Thyroid gland (tissue), 4 donors: ENCODE measurements around the gene SHF. TPM values are rescaled to one million over a fixed set of nuclear protein-coding genes. Genes with fewer than 3 reads are reported as not detected.
"Not testable (repeated sequence)": the region's sequence is repeated elsewhere in the genome, so short reads cannot be mapped to it uniquely, and the experiment has no call there.

Experiments used
- DNase-seq, 2 donors: peaks; one replicate each; pipeline ENCODE4 v3.0.0-alpha.2; 2019
- H3K27ac ChIP-seq, 3 donors: fragments of 200-600 bp; sonication (generic); 1 replicate in 2 of 3; 2 replicates in 1 of 3; pipeline ENCODE4 v1.5.1; 2016 to 2019; ENCODE audit warnings: mild to moderate bottlenecking in 1 of 3, moderate library complexity in 1 of 3
- H3K27me3 ChIP-seq: fragments of 200-600 bp; sonication (generic); one replicate; pipeline ENCODE4 v1.5.1; 2019
- H3K36me3 ChIP-seq, 2 donors: fragments of 200-600 bp; sonication (generic); one replicate each; pipeline ENCODE4 v1.5.1; 2016 to 2019
- H3K4me1 ChIP-seq, 2 donors: fragments of 200-600 bp; sonication (generic); one replicate each; pipeline ENCODE4 v1.5.1; 2017 to 2019
- H3K4me3 ChIP-seq, 3 donors: fragments of 200-600 bp; sonication (generic); replicated peaks in 1 of 3; 1 replicate in 2 of 3; 2 replicates in 1 of 3; pipeline ENCODE4 v1.5.1; 2016; ENCODE audit warnings: mild to moderate bottlenecking in 1 of 3
- H3K9me3 ChIP-seq: fragments of 200-600 bp; sonication (generic); one replicate; pipeline ENCODE4 v1.5.1; 2017
- CTCF ChIP-seq, 6 experiments: fragments of 200-600 bp in 3 of 6; fragments of 450-650 bp in 3 of 6; sonication (generic) in 3 of 6; IDR thresholded peaks; one replicate each; pipeline ENCODE4 v1.5.1; 2016 to 2019; ENCODE audit warnings: antibody characterized with exemption in 6 of 6, mild to moderate bottlenecking in 2 of 6, inconsistent platforms in 1 of 6, moderate library complexity in 1 of 6
- POLR2A ChIP-seq, 2 donors: fragments of 450-650 bp; IDR thresholded peaks; one replicate each; pipeline ENCODE4 v1.6.1; 2017; ENCODE audit warnings: antibody characterized with exemption in 2 of 2, mild to moderate bottlenecking in 2 of 2, moderate library complexity in 1 of 2
- WGBS, 2 donors: methylation state at CpG; one replicate each; pipeline ENCODE4 v1.1.5; 2017; 5-methylcytosine and 5-hydroxymethylcytosine counted together
- intact Hi-C: fragments of 100-400 bp; cut with DNase I; formaldehyde crosslinking; loops from one replicate; pipeline ENCODE4 v1.15.1; 2023
- total RNA-seq, 4 donors: library from RNA; depleted of rRNA; stranded (reverse); fragments of >200 nt; gene quantifications; one replicate each; pipeline ENCODE4 v1.2.3, GENCODE V29; 2016

Gene SHF, protein sequence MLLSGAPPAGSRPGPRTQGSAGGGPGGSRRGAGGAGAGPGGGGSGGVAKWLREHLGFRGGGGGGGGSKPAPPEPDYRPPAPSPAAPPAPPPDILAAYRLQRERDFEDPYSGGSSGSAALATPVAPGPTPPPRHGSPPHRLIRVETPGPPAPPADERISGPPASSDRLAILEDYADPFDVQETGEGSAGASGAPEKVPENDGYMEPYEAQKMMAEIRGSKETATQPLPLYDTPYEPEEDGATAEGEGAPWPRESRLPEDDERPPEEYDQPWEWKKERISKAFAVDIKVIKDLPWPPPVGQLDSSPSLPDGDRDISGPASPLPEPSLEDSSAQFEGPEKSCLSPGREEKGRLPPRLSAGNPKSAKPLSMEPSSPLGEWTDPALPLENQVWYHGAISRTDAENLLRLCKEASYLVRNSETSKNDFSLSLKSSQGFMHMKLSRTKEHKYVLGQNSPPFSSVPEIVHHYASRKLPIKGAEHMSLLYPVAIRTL
- 10 to 100 TPM in 1 of 4 donors, 1 to 10 TPM in 3; 8.0 to 15.9 (median 8.7) TPM for total RNA-seq

GRCh38 chr15:45187894-45188830 lies at the start of gene SHF:
Gene SHF (minus strand): TSS chr15:45187966. CDS start chr15:45187951, 15 bp downstream.
- 2 to 3% methylated on average over 31 to 35 of the region's 57 CpGs for WGBS, 2 donors
- H3K27ac ChIP-seq: peak within 1 kb of the TSS; percentile 5 to 81 (median 75)
- no peaks in the 10 kb centered on the region for H3K36me3 ChIP-seq
- no peaks in the 10 kb centered on the region for H3K27me3 ChIP-seq
- H3K9me3 ChIP-seq: no peaks in the 10 kb centered on the region
- TF ChIP-seq CTCF (IDR thresholded peaks at IDR 0.05) (no peak), POLR2A (IDR thresholded peaks at IDR 0.05) (peak in 1 of 2 donors; percentile 51)
- H3K4me1 ChIP-seq: peaks cover 5 to 15% of the 10 kb centered on the region in 2 donors
- DNase-seq: peak; percentile 62 to 70
- H3K4me3 ChIP-seq: peak within 1 kb of the TSS; percentile 25 to 74 (median 46)
- intact Hi-C loops: no loop called here

- 53 to 70% methylated on average over 6 of the region's 6 CpGs for WGBS, 2 donors
- intact Hi-C loops, H3K27ac ChIP-seq, H3K4me3 ChIP-seq, H3K4me1 ChIP-seq, H3K9me3 ChIP-seq, DNase-seq, H3K27me3 ChIP-seq, H3K36me3 ChIP-seq: not testable (repeated sequence)
These were observed 49.0 kb upstream of the SHF start for GRCh38 chr15:45236806-45237205.

DNA sequence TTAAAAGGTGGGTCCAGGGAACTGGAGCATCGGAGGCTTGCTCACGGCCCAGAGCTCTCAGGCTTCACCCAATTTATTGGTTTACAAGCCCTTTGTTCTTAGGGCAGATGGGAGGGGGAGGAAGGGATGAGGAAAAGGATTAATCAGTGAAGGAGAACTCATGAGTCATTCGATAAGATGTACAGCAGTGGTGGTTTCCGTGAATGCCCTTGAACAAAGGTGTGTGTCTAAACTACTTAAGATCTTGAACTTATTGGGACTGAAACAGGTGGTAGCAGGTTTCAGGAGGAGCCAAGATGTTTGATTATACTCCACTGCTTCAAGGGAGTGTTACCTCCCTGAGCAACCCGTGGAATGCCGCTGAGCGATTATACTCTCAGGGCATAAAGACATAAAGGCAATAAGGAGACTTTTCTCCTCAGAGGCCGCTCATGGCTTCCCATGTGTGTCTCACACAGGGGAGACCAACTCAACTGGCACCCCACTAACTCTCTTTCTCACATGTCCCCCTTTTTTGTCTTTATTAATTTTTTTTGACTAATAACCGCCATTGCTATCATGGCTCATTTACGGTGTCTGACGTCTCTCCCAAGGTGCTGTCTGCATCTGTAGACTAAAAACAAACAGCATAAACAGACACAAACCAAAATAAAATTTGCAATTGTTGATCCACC lies 46.9 kb upstream of the SHF start:
- no peak overlapping the region for H3K27ac ChIP-seq
- intact Hi-C loops: no loop called here
- H3K9me3 ChIP-seq: no peaks in the 10 kb centered on the region
- no peaks in the 10 kb centered on the region for H3K36me3 ChIP-seq
- WGBS, 2 donors: 67 to 76% methylated on average over 11 of the region's 11 CpGs
- no peak overlapping the region for H3K4me3 ChIP-seq
- DNase-seq: no peak
- H3K4me1 ChIP-seq: peaks cover 0 to under 1% of the 10 kb centered on the region in 2 donors
- no peaks in the 10 kb centered on the region for H3K27me3 ChIP-seq
- TF ChIP-seq CTCF (IDR thresholded peaks at IDR 0.05) (no peak), POLR2A (IDR thresholded peaks at IDR 0.05) (no peak)

GRCh38 chr15:45231864-45232562 lies 44.2 kb upstream of the SHF start:
- H3K27me3 ChIP-seq: no peaks in the 10 kb centered on the region
- no peak for TF ChIP-seq POLR2A (IDR thresholded peaks at IDR 0.05)
- no peak for TF ChIP-seq CTCF (IDR thresholded peaks at IDR 0.05)
- 85 to 91% methylated on average over 4 of the region's 4 CpGs for WGBS, 2 donors
- H3K9me3 ChIP-seq: no peaks in the 10 kb centered on the region
- peaks cover 5 to 15% of the 10 kb centered on the region in 2 donors for H3K4me1 ChIP-seq
- DNase-seq: no peak
- intact Hi-C loops: no loop called here
- H3K27ac ChIP-seq: no peak overlapping the region
- no peak overlapping the region for H3K4me3 ChIP-seq
- no peaks in the 10 kb centered on the region for H3K36me3 ChIP-seq
